Left cardiac atrium (tissue), 4 donors: ENCODE results near the gene GFRA1. TPM values are rescaled to one million over a fixed set of nuclear protein-coding genes. Genes with fewer than 3 reads are reported as not detected.
A peak's percentile ranks its signal among the peaks of the same experiment; 100 is the strongest.
"Not testable (repeated sequence)": the region's sequence is repeated elsewhere in the genome, so short reads cannot be mapped to it uniquely, and the experiment has no call there.

ENCODE experiments used
- ATAC-seq, 2 donors: fragments of 200-7000 bp; cut with Tn5 transposase; one replicate each; pipeline ENCODE4 v1.9.1; 2020; ENCODE audit warnings: mild to moderate bottlenecking in 2 of 2, moderate library complexity in 2 of 2
- DNase-seq: peaks from one replicate; pipeline ENCODE4 v3.0.0-alpha.2; 2020
- intact Hi-C, 2 donors: fragments of 100-400 bp; cut with DNase I; formaldehyde crosslinking; loops; one replicate each; pipeline versions ENCODE4 v1.14.1 to v1.15.1; 2022 to 2023
- total RNA-seq, 2 donors: library from RNA; stranded (reverse); fragmentation: NEBNext Ultra II Directional; extraction: Animal tissue kit (Norgen Biotek cat#: 25700); gene quantifications; one replicate each; pipeline ENCODE4 v1.2.1, GENCODE V29; 2021
- donor health status: DM: no; HTN: yes; CAD: no.
- donor health status: DM: no; HTN: yes; CAD: no; lungs with severe emphysema.
- donor health status: DM: yes; HTN: yes; CAD: no.
- donor health status: Dilated cardiomyopathy.

Gene GFRA1
- total RNA-seq, 2 donors from 2014 or later: 4.9 to 12.1 TPM

GRCh38 chr10:116056445-116057293, 216.3 kb downstream of the GFRA1 start:
- DNase-seq (no peak), ATAC-seq (peak; percentile 30 to 64)
- intact Hi-C loops: no loop called here

GRCh38 chr10:116055917-116056252, 217.1 kb downstream of the GFRA1 start:
- intact Hi-C loops: no loop called here
- DNase-seq (no peak), ATAC-seq (no peak)

- ATAC-seq (no peak), DNase-seq (no peak)
- intact Hi-C loops: no loop called here
These were observed 217.6 kb downstream of the GFRA1 start for GRCh38 chr10:116055252-116055916.

- DNase-seq: no peak
- peak in 1 of 2 donors; percentile 59 for ATAC-seq
- intact Hi-C loops: no loop called here
These were observed 219.1 kb downstream of the GFRA1 start for GRCh38 chr10:116053910-116054309.

GRCh38 chr10:116053009-116053730, 219.8 kb downstream of the GFRA1 start:
- intact Hi-C loops, DNase-seq, ATAC-seq: not testable (repeated sequence)

- ATAC-seq, DNase-seq, intact Hi-C loops: not testable (repeated sequence)
These were observed 220.5 kb downstream of the GFRA1 start for GRCh38 chr10:116052522-116052921.

- intact Hi-C loops: no loop called here
- DNase-seq (no peak), ATAC-seq (no peak)
These were observed 223.1 kb downstream of the GFRA1 start for GRCh38 chr10:116049974-116050304.

GRCh38 chr10:116049158-116049973, 223.6 kb downstream of the GFRA1 start:
- DNase-seq (no peak), ATAC-seq (no peak)
- intact Hi-C loops: no loop called here

- DNase-seq (no peak), ATAC-seq (no peak)
- intact Hi-C loops: no loop called here
These were observed 227.3 kb downstream of the GFRA1 start for GRCh38 chr10:116045366-116046356.

GRCh38 chr10:116044801-116045248, 228.2 kb downstream of the GFRA1 start:
- DNase-seq (peak; percentile 71), ATAC-seq (peak; percentile 92)
- intact Hi-C loops: no loop called here

GRCh38 chr10:116043861-116044260, 229.1 kb downstream of the GFRA1 start:
- ATAC-seq (no peak), DNase-seq (no peak)
- intact Hi-C loops: no loop called here

GRCh38 chr10:116043304-116043703, 229.7 kb downstream of the GFRA1 start:
- no peak for DNase-seq
- intact Hi-C loops: no loop called here
- no peak for ATAC-seq

GRCh38 chr10:116041948-116042347, 231.1 kb downstream of the GFRA1 start:
- intact Hi-C loops: no loop called here

GRCh38 chr10:116039612-116040011, 233.4 kb downstream of the GFRA1 start:
- DNase-seq (no peak), ATAC-seq (no peak)
- intact Hi-C loops: no loop called here

More at GRCh38 chr10:116041948-116042347, 231.1 kb downstream of the GFRA1 start:
- ATAC-seq: no peak
- DNase-seq: no peak

GRCh38 chr10:116038259-116038658, 234.7 kb downstream of the GFRA1 start:
- ATAC-seq (peak; percentile 71 to 93), DNase-seq (peak; percentile 59)

GRCh38 chr10:116035406-116035805, 237.6 kb downstream of the GFRA1 start:
- ATAC-seq, DNase-seq, intact Hi-C loops: not testable (repeated sequence)

More at GRCh38 chr10:116038259-116038658, 234.7 kb downstream of the GFRA1 start:
- intact Hi-C loops: no loop called here

- intact Hi-C loops: no loop called here
- no peak for DNase-seq
- ATAC-seq: no peak
These were observed 242.4 kb downstream of the GFRA1 start for GRCh38 chr10:116030576-116030975.

GRCh38 chr10:116029826-116030225, 243.2 kb downstream of the GFRA1 start:
- no peak for ATAC-seq
- DNase-seq: no peak
- intact Hi-C loops: no loop called here
